Stimulated activated CD8-positive, alpha-beta memory T cell treated with anti-CD3 and anti-CD28 coated beads, Interleukin-15, amount 100 ng/mL, for 24 hours (primary cell): Measurements from ENCODE around the gene EEF1AKMT4.
A peak's percentile ranks its signal among the peaks of the same experiment; 100 is the strongest.
"Not testable (repeated sequence)": the region's sequence is repeated elsewhere in the genome, so short reads cannot be mapped to it uniquely, and the experiment has no call there.

Source experiments
- DNase-seq: peaks from one replicate; pipeline ENCODE4 v3.0.0-alpha.2; 2020; ENCODE audit warnings: low read depth

EEF1AKMT4 gene

GRCh38 chr3:184259878-184260723 lies 10.6 kb downstream of the EEF1AKMT4 start:
- DNase-seq, result no peak

GRCh38 chr3:184260724-184261269 lies 11.3 kb downstream of the EEF1AKMT4 start:
- DNase-seq, result no peak

- DNase-seq, result no peak
Observed at GRCh38 chr3:184261270-184261853, 11.9 kb downstream of the EEF1AKMT4 start, which contains the start of gene CAMK2N2. Gene CAMK2N2 (minus strand): TSS chr3:184261553. CDS start chr3:184261285, 268 bp downstream.

- no peak for DNase-seq
Observed at GRCh38 chr3:184261854-184262763, 12.6 kb downstream of the EEF1AKMT4 start.

GRCh38 chr3:184262764-184263179 lies 13.3 kb downstream of the EEF1AKMT4 start:
- DNase-seq, result no peak

GRCh38 chr3:184267249-184267648 lies 17.8 kb downstream of the EEF1AKMT4 start:
- not testable (repeated sequence) for DNase-seq

GRCh38 chr3:184272269-184272668 lies 22.8 kb downstream of the EEF1AKMT4 start:
- DNase-seq, result no peak

GRCh38 chr3:184275381-184275701 lies 25.9 kb downstream of the EEF1AKMT4 start:
- no peak for DNase-seq

GRCh38 chr3:184275961-184276910 lies 26.8 kb downstream of the EEF1AKMT4 start, which contains the start of gene ECE2:
Gene ECE2 (plus strand): TSS chr3:184276022. CDS start chr3:184276154, 132 bp downstream.
- DNase-seq, result no peak

GRCh38 chr3:184277366-184277765 lies 27.9 kb downstream of the EEF1AKMT4 start:
- DNase-seq, result no peak

GRCh38 chr3:184282941-184283340 lies 33.5 kb downstream of the EEF1AKMT4 start:
- DNase-seq, result no peak

GRCh38 chr3:184283681-184284080 lies 34.2 kb downstream of the EEF1AKMT4 start:
- DNase-seq, result no peak

- no peak for DNase-seq
Observed at GRCh38 chr3:184284696-184285095, 35.2 kb downstream of the EEF1AKMT4 start.

- peak; percentile 28 for DNase-seq
Observed at GRCh38 chr3:184289426-184289938, 40.0 kb downstream of the EEF1AKMT4 start.

- no peak for DNase-seq
Observed at GRCh38 chr3:184290331-184290730, 40.9 kb downstream of the EEF1AKMT4 start.

- no peak for DNase-seq
Observed at GRCh38 chr3:184291044-184291737, 41.7 kb downstream of the EEF1AKMT4 start.

GRCh38 chr3:184291738-184292445 lies 42.4 kb downstream of the EEF1AKMT4 start:
- no peak for DNase-seq

- DNase-seq, result no peak
Observed at GRCh38 chr3:184295771-184296170, 46.3 kb downstream of the EEF1AKMT4 start.

- DNase-seq, result no peak
Observed at GRCh38 chr3:184296616-184297015, 47.1 kb downstream of the EEF1AKMT4 start.
